HG02973 (cell line): ENCODE data around the gene FAM170B.

ENCODE experiments used
- ATAC-seq: cut with Tn5 transposase; IDR thresholded peaks from one replicate; pipeline ENCODE4 v1.9.1; 2021; ENCODE audit warnings: moderate library complexity; ENCODE audit not compliant: unreplicated experiment

The FAM170B gene

DNA sequence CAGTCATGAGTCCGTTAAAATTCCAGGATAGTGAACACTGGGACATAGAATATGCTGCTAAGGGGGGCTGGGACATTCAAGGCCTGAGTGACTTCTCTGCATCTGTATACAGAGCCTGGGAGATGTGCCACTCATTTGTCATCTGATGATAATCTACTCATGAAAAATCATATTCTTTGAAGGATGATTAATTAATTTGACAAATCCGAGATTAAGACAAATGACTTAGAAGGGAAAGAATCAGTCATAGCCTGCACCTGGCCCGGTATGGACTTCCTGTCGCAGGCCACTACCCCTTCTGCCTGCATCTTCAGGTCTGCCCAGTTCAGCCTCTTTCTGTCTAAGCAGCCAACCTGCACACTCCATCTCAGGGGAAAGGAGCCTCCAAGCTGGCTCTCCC is 18.8 kb upstream of the FAM170B start:
- ATAC-seq: no peak

GRCh38 chr10:49152037-49152436 is 18.2 kb upstream of the FAM170B start:
- no peak for ATAC-seq

GRCh38 chr10:49151481-49151880 is 17.7 kb upstream of the FAM170B start:
- no peak for ATAC-seq

GRCh38 chr10:49151025-49151445 is 17.2 kb upstream of the FAM170B start:
- ATAC-seq: no peak

- ATAC-seq: no peak
These were observed 16.6 kb upstream of the FAM170B start for GRCh38 chr10:49150426-49150825.

DNA sequence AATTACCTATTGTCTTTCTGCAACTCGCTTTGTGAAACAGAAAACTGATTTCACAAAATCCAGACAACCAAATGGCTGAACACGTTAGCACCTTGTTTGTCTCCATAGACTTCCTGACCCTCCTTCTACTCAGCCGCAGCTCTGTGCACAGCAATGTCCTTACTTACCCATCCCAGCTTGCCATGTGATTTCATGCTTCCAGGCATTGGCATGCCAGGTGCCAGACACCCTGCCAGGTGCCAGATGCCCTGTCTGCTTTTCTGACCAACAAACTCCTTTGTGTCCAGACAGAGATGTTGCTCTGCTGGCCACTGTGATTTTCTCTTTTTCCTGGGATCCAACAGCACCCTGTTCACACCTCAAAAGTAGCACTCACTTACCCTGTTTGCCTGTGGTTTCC is 16.1 kb upstream of the FAM170B start:
- ATAC-seq: no peak

- no peak for ATAC-seq
These were observed 10.4 kb upstream of the FAM170B start for GRCh38 chr10:49144058-49144720.

DNA sequence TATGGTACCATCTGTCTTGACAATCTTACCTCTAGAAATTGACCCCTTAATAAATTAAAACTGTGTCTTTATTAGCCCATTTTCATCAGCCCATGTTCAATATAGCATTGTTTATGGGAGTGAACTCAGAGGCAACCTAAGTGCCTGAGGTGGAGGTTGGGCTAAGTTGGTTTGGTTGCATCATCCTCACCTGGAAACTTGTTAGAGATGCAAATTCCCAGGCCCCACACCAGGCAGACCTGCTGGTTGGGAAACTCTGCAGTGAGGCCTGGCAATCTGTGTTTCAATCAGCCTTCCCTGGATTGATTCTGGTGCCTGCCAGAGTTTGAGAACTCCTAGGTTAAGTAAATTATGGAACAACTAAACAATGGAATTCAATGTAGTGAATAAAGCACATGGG is 9.4 kb upstream of the FAM170B start:
- no peak for ATAC-seq

- ATAC-seq: peak; percentile 62
These were observed 7.9 kb upstream of the FAM170B start for GRCh38 chr10:49141541-49142332.

- no peak for ATAC-seq
These were observed 6.7 kb upstream of the FAM170B start for GRCh38 chr10:49140304-49141177.

GRCh38 chr10:49139846-49140195 is 6.0 kb upstream of the FAM170B start:
- no peak for ATAC-seq

- ATAC-seq: no peak
These were observed 5.4 kb upstream of the FAM170B start for GRCh38 chr10:49139028-49139845.

- ATAC-seq: no peak
These were observed 4.6 kb upstream of the FAM170B start for GRCh38 chr10:49138361-49138891.

DNA sequence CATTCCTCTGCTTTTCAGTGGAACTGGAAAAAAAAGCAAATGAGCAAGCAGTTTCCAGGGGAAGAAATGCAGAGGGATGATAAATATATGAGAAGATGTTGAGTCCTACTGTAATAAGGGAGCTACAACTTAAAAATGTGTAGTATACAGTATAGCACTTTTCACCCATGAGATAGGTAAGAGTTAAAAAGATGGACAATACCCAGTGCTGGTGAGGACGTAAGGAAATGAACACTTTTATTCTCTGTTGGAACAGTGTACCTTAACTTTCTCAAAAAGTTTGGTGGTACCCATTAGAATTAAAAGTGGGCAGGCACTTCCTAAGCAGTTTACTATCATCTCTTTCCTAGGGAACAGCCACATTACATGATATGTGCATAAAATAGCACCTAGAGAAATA is 2.7 kb upstream of the FAM170B start:
- ATAC-seq: no peak

DNA sequence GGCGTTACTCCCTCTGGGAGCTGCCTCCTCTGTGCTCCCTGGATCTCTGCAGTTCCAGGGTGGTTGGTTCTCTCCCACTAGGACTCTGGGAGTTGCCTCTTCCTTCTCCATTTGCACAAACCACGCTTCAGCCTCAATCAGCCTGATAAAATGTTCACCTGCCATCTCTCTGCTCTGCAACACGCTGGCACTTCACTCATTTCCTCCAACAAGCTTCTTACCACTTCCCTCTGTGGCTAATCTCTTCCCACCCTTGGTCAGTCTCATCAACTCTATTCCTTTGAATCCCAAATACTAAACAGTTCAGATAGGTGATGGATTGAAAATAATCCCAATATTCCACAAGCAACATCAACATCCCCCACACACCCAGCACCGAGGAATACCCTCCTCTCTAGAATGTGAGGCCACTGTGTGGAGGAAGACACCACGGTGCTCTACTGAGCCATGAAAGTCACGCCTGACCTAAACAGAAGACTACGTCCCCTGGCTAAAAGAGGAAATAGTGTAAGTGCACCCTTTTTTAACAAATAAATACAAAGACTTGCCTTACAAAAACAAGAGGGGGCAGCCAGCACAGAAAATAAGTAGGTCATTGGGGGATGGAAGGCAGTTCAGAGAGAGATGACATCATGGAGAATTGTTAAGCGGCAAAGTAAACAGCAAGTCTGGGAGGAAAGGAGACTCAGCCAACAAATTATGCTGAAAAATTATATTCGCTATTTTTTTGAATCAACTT is 1.9 kb upstream of the FAM170B start:
- ATAC-seq: no peak

GRCh38 chr10:49134327-49134726 is 506 bp upstream of the FAM170B start:
- no peak for ATAC-seq

DNA sequence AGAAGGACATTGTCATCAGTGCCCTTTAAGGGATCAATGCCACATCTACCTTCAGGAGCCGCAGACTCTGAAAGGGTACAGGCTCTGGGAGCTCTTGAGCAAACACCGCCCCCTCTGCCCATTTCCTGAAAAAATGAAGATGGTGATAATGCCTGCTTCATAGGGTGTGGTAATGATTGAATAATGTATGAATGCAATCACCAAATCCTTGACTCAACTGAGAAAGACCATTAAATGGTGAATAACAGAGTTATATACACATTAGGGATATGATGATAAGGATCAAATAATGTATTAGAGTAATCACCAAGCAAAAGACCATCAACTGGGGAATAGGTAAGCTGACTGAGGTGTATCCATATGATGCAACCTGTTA is 1.5 kb downstream of the FAM170B start:
- no peak for ATAC-seq

DNA sequence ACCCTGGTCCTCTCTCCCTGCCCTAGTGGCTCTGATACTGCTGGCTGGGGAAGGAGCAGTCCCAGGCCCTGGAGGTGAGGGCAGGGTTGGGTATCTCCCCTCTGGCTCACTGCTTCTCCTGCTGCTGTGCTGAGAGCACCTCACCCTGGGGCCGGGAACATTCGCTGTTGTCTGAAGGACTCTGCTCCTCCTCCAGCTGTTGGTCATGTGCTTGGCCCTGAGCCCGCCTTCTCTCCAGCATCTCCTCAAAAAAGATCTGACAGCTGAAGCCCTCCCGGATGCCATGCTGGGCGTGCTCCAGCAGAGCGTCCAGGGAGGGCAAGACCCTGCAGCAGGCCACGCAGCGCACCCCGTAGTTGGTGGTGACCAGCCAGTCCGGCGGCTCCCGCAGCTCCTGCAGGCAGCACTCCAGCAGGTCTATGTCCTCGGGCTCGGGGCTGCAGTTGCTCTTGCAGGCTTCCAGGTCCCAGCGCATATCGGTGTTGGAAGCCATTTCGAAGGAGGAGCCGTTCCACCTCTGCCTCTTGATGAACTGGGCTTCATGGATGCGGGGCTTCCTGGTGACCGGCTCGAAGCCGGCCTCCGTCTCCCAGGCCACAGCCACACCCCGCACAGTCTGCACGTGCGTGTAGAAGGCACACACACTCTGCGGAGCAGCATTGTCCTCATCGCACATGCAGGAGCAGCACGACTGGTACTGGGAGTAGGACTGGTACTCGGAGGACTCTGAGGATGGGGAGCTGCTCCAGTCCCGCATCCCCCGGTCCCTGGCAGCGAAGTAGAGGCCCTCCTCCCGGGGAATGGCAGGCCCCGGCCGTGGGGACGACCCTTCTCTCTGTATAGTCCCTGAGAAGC is 2.1 kb downstream of the FAM170B start:
- ATAC-seq: no peak

DNA sequence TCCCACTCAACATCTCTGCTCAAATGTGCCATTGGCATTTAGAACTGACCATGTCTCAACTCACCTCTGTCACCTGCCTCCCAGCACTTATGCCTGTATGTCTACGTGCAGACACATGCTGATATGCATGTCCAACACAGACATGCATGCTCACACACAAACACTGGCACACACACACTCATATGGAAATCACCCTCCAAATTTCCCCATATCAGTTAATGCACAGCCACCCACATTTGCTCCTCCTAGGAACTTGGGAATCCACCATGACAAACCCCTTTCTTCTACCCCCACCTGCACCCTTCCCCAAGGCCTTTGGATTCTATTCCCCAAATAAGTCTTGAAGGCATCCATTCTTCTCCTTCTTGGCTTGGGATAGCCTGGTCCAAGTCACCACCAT is 4.4 kb downstream of the FAM170B start:
- no peak for ATAC-seq
